ENCODE data around the gene M1AP.

M1AP gene

DNA sequence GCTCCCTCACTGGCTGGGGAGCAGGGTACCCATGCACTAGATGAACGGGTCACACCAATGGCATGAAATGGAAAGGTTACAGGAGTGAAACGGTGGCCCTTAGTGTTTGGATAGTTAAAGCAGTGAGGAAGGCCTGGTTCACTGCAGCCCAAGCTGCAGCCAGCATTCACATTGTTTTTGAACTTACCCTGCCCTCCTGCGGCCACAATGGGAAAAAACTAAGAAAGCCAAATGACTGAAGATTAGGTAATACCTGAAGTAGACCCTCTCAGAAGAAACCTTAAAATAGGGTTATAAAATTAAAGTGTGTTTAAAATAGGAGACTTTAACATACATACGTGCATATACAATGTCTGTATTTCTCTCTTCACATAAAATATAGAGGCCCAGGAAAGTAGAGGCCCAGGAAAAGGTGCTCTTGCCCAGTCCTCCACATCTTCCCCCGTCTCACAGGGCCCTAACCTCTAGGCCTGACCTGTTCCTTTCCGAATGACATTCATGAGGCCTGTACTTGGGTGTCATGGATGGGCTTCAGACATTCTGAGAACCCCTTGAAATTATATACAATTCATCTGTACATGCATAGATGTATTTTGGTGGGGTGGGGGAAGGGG is 60.4 kb downstream of the M1AP start:
- TF ChIP-seq, protein P1, sequence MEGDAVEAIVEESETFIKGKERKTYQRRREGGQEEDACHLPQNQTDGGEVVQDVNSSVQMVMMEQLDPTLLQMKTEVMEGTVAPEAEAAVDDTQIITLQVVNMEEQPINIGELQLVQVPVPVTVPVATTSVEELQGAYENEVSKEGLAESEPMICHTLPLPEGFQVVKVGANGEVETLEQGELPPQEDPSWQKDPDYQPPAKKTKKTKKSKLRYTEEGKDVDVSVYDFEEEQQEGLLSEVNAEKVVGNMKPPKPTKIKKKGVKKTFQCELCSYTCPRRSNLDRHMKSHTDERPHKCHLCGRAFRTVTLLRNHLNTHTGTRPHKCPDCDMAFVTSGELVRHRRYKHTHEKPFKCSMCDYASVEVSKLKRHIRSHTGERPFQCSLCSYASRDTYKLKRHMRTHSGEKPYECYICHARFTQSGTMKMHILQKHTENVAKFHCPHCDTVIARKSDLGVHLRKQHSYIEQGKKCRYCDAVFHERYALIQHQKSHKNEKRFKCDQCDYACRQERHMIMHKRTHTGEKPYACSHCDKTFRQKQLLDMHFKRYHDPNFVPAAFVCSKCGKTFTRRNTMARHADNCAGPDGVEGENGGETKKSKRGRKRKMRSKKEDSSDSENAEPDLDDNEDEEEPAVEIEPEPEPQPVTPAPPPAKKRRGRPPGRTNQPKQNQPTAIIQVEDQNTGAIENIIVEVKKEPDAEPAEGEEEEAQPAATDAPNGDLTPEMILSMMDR (IDR thresholded peaks at IDR 0.05; ENCODE audit: low read depth, low read length, missing control alignments): peak; percentile 71
- no peak overlapping the region for H3K4me3 ChIP-seq (ENCODE audit: low read depth, low read length)
- DNase-seq (ENCODE audit: low read depth): no peak

DNA sequence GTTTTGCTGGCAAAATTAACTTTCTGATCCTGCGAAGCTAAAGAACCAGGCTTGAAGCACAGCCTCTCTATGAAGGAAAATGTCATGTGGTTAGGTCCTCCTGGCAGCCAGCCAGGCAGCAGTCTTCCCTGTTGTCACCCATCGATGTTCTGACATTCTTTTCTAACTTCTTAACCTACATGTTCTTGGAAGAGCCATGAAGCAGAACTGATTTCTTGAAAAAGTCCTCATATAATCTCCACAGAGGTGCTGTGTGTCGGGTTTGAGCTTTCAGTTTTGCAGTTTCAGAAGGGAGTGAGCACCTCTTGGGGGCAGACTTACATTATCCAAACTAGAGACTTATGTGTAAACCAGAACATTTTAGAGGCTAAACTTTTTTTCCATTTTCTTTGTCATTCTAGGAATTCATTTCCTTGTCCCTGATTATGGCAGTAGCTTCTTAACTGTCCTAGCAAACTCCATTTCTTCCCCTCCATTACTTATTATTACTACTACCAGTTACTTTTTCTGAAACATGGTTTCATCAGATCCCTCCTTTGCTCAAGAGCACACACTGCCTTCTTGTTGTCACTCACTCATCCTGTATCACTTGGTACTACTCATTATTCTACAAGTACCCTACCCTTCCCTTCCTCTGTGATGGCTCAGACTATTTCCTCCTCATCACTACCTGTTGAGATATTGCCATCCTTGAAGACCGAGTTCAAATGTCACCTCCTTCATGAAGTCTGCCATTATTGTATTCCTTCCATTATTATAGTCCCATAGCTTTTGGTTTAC is 62.5 kb downstream of the M1AP start:
- no peak overlapping the region for H3K4me3 ChIP-seq (ENCODE audit: low read depth, low read length)
- DNase-seq (ENCODE audit: low read depth): no peak

DNA sequence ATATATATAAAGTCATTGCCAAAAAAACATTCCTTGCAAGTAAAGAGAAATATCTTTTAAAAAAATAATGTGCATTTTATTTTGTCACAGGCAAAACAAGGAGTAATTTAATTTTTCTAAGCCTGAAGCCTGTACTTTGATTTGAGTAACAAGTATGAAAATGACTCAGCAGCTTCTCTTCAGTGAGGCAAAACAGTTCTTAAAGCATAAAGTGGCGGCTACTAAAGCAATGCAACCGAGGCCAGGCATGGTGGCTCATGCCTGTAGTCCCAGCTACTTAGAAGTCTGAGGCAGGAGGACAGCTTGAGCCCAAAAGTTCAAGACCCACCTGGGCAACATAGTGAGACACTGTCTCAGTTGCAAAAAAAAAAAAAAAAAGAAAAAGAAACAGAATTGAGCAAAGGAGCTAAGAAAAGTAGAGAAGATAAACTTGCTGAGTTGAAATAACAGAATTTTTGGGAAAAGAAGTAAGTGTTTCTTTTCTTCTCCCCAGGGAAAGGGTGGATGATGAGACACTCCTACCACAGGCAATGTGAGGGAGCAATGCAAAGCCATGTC is 64.0 kb downstream of the M1AP start:
- no peak overlapping the region for H3K4me3 ChIP-seq (ENCODE audit: low read depth, low read length)
- TF ChIP-seq, protein P1 (IDR thresholded peaks at IDR 0.05; ENCODE audit: low read depth, low read length, missing control alignments): no peak
- DNase-seq (ENCODE audit: low read depth): no peak

More for the DNA sequence above, 62.5 kb downstream of the M1AP start:
- TF ChIP-seq, protein P1 (IDR thresholded peaks at IDR 0.05; ENCODE audit: low read depth, low read length, missing control alignments): no peak

DNA sequence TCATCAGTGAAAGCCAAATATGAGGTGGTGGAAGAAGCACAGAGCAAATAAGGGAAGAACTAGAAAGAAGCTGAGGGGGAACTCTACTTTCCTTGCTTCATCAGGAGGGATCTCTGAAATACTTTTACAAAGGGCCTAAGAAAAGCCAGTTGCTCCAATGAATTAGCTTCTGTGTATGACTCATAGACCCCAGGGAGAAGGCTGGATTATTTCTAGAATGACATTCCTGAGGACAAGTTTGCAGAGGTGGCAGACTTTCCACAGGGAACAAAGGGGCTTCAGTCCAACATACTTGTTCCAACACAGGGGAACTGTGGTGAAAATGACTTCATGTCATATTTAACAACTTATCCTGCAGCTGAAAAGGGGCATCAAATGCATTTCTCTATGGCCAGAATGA is 64.6 kb downstream of the M1AP start:
- TF ChIP-seq, protein P1 (IDR thresholded peaks at IDR 0.05; ENCODE audit: low read depth, low read length, missing control alignments): no peak
- H3K4me3 ChIP-seq (ENCODE audit: low read depth, low read length): no peak overlapping the region
- DNase-seq (ENCODE audit: low read depth): no peak

DNA sequence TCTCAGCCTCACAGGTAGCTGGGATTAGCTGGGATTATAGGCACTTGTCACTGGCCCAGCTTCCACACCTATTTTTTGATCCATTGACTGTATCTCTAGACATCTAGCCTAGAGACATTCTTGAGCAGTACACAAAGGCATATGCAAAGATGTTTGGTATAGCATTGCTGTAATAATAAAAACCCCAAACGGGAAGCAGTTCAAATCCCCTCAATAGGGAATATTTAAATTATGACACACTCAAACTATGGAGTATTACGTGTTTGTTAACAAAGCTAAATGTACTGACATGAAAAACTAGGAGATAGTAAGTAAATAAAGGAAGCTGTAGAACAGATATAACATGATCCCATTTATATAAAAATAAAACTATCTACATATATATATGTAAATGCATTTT is 65.9 kb downstream of the M1AP start:
- no peak overlapping the region for H3K4me3 ChIP-seq (ENCODE audit: low read depth, low read length)
- TF ChIP-seq, protein P1 (IDR thresholded peaks at IDR 0.05; ENCODE audit: low read depth, low read length, missing control alignments): no peak
- DNase-seq (ENCODE audit: low read depth): no peak

DNA sequence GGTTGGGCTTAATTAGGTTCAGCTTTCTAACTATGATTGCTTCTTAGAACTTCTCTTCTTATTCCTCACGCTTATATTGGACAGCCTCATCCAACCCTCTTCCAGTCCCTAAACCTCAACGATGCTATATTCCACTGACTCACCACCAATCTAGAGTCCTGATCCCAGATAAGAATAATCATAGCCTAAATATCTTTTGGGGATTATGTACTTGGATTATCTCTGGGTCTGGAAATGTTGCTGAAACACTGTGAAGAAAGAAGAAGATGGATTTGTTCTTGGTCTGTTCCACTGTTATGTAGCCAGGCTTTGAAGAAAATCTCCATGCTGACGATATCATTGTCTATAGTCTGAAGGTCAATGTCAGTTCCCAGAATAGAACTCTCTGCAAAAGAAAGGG is 66.7 kb downstream of the M1AP start:
- TF ChIP-seq, protein P1 (IDR thresholded peaks at IDR 0.05; ENCODE audit: low read depth, low read length, missing control alignments): no peak
- no peak overlapping the region for H3K4me3 ChIP-seq (ENCODE audit: low read depth, low read length)
- no peak for DNase-seq (ENCODE audit: low read depth)

All from GM12864 (cell line).